Cerebellar nuclear complex (tissue), 1 donor: ENCODE data around the gene ATG14.
"Not testable (repeated sequence)": the region's sequence is repeated elsewhere in the genome, so short reads cannot be mapped to it uniquely, and the experiment has no call there.

Experiments used
- DNase-seq, 2 experiments: peaks; one replicate each; lab custom pipeline; 2025; lab: John Stamatoyannopoulos, UW

Gene ATG14

GRCh38 chr14:55433880-55434804 lies 22.5 kb upstream of the ATG14 start:
- DNase-seq = no peak

GRCh38 chr14:55432628-55433027 lies 21.0 kb upstream of the ATG14 start:
- no peak for DNase-seq

GRCh38 chr14:55430024-55430690 lies 18.5 kb upstream of the ATG14 start:
- DNase-seq = no peak

- no peak for DNase-seq
Observed at GRCh38 chr14:55427439-55427838, 15.8 kb upstream of the ATG14 start.

- DNase-seq = no peak
Observed at GRCh38 chr14:55426891-55427290, 15.3 kb upstream of the ATG14 start.

GRCh38 chr14:55425091-55425490 lies 13.5 kb upstream of the ATG14 start:
- no peak for DNase-seq

GRCh38 chr14:55423969-55424368 lies 12.3 kb upstream of the ATG14 start:
- DNase-seq = no peak

- not testable (repeated sequence) for DNase-seq
Observed at GRCh38 chr14:55422338-55422737, 10.7 kb upstream of the ATG14 start.

- no peak for DNase-seq
Observed at GRCh38 chr14:55419663-55420062, 8.0 kb upstream of the ATG14 start.

GRCh38 chr14:55418411-55418810 lies 6.8 kb upstream of the ATG14 start:
- no peak for DNase-seq

- DNase-seq = no peak
Observed at GRCh38 chr14:55417955-55418354, 6.3 kb upstream of the ATG14 start.

GRCh38 chr14:55416866-55417265 lies 5.2 kb upstream of the ATG14 start:
- DNase-seq = no peak

GRCh38 chr14:55414551-55414950 lies 2.9 kb upstream of the ATG14 start:
- DNase-seq = no peak

GRCh38 chr14:55412676-55413075 lies 1.0 kb upstream of the ATG14 start:
- DNase-seq = no peak

GRCh38 chr14:55410876-55411275 lies 754 bp downstream of the ATG14 start:
- no peak for DNase-seq

- DNase-seq = no peak
Observed at GRCh38 chr14:55404173-55404854, 7.3 kb downstream of the ATG14 start.

GRCh38 chr14:55401751-55402150 lies 9.9 kb downstream of the ATG14 start:
- no peak for DNase-seq

- no peak for DNase-seq
Observed at GRCh38 chr14:55399852-55400251, 11.8 kb downstream of the ATG14 start.

- DNase-seq = no peak
Observed at GRCh38 chr14:55399183-55399582, 12.4 kb downstream of the ATG14 start.

GRCh38 chr14:55398679-55399078 lies 13.0 kb downstream of the ATG14 start:
- DNase-seq = no peak

- no peak for DNase-seq
Observed at GRCh38 chr14:55389330-55389729, 22.3 kb downstream of the ATG14 start.

- DNase-seq = no peak
Observed at GRCh38 chr14:55388160-55388559, 23.5 kb downstream of the ATG14 start.

GRCh38 chr14:55387121-55387520 lies 24.5 kb downstream of the ATG14 start:
- no peak for DNase-seq
